Kidney epithelial cell (primary cell): ENCODE results near the gene CFAP161. TPM values are rescaled to one million over a fixed set of nuclear protein-coding genes. Genes with fewer than 3 reads are reported as not detected.

Experiments used
- DNase-seq: peaks from one replicate; pipeline ENCODE4 v3.0.0-alpha.2; 2010; ENCODE audit warnings: low read depth
- H3K27me3 ChIP-seq: 2 replicates; pipeline ENCODE4 v1.6.0; 2011; ENCODE audit warnings: low read length; ENCODE audit not compliant: control insufficient read depth, insufficient read depth
- H3K36me3 ChIP-seq: 2 replicates; pipeline ENCODE4 v1.5.1; 2011; ENCODE audit warnings: low read length; ENCODE audit not compliant: control insufficient read depth, insufficient read depth
- H3K4me3 ChIP-seq: 2 replicates; pipeline ENCODE4 v1.5.1; 2011; ENCODE audit warnings: low read depth, mild to moderate bottlenecking, control low read depth, low read length
- CTCF ChIP-seq: IDR thresholded peaks from 2 replicates; pipeline ENCODE4 v1.5.1; 2011; ENCODE audit warnings: mild to moderate bottlenecking, moderate library complexity, low read length, control low read depth, inconsistent platforms; ENCODE audit not compliant: insufficient read depth, poor library complexity, severe bottlenecking
- total RNA-seq: library from RNA; depleted of rRNA; stranded (reverse); fragments of >200 nt; gene quantifications from 2 replicates; pipeline ENCODE4 v1.2.3, GENCODE V29; 2015

CFAP161 gene
- total RNA-seq, 1 donor from 2014 or later, result not detected

- Histone ChIP-seq H3K4me3 (no peak overlapping the region), H3K27me3 (peaks cover 4% of the 10 kb centered on the region), H3K36me3 (no peaks in the 10 kb centered on the region)
- DNase-seq, result no peak
- no peak for TF ChIP-seq CTCF
Observed at GRCh38 chr15:81095690-81096365, 38.2 kb upstream of the CFAP161 start.

GRCh38 chr15:81096398-81096797 lies 37.7 kb upstream of the CFAP161 start:
- TF ChIP-seq CTCF, result no peak
- Histone ChIP-seq H3K36me3 (no peaks in the 10 kb centered on the region), H3K27me3 (peaks cover 4% of the 10 kb centered on the region), H3K4me3 (no peak overlapping the region)
- no peak for DNase-seq

DNA sequence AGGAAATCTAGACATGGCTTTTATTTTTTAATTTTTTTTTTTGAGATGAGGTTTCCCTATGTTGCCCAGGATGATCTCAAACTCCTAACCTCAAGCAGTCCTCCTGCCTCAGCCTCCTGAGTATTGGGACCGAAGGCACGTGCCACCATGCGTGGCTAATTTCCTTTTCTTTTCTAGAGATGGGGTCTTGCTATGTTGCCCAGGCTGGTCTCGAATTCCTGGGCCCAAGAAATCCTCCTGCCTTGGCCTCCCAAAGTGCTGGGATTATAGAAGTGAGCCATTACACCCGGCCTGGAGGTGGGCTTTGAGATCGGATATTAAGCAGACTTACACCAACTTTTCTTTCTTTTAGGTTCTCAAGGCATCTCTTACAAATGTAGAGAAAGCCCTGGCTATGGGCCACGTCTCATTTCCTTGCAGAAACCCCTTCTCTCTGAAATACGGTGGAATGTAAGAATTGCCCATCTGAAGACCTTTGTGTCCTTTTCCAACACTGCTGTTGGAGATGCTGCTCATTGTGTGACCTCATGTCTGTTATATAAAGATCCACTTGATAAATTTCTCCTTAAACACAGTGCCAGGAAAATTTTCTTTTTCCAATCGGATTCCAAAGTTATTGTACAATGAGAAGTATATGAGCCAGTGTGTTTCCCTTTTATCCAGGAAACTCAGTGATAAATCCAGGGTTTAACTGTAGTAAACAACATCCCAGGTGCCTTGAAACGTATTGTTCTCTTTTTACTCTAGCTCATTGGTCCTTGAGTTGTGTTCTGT lies 36.8 kb upstream of the CFAP161 start:
- no peak for TF ChIP-seq CTCF
- H3K36me3 ChIP-seq, result no peaks in the 10 kb centered on the region
- no peak overlapping the region for H3K4me3 ChIP-seq
- DNase-seq, result no peak
- H3K27me3 ChIP-seq, result peaks cover 4% of the 10 kb centered on the region

GRCh38 chr15:81097890-81098280 lies 36.2 kb upstream of the CFAP161 start:
- no peak for TF ChIP-seq CTCF
- Histone ChIP-seq H3K4me3 (no peak overlapping the region), H3K27me3 (peaks cover 4% of the 10 kb centered on the region), H3K36me3 (no peaks in the 10 kb centered on the region)
- no peak for DNase-seq

- H3K36me3 ChIP-seq, result no peaks in the 10 kb centered on the region
- DNase-seq, result no peak
- H3K4me3 ChIP-seq, result no peak overlapping the region
- peaks cover 4% of the 10 kb centered on the region for H3K27me3 ChIP-seq
- no peak for TF ChIP-seq CTCF
Observed at GRCh38 chr15:81098349-81098748, 35.7 kb upstream of the CFAP161 start.
